MCF 10A (cell line): ENCODE data around the gene RBM15B. TPM values are rescaled to one million over a fixed set of nuclear protein-coding genes. Genes with fewer than 3 reads are reported as not detected.

Experiments used
- Bru-seq: library from RNA; stranded (reverse); fragments of 400-500 nt; gene quantifications from one replicate; lab custom pipeline; 2021; lab: Mats Ljungman, UMichigan
- BruChase-seq, 2 experiments: library from RNA; stranded (reverse); fragments of 400-500 nt; gene quantifications; one replicate each; lab custom pipeline; 2021; lab: Mats Ljungman, UMichigan
- BruUV-seq: library from RNA; stranded (reverse); fragments of 400-500 nt; replicated peaks from 2 replicates; lab custom pipeline; 2021; lab: Mats Ljungman, UMichigan
- CTCF ChIA-PET: fragments of 300-600 bp; sonication (Branson Sonifier 250); formaldehyde crosslinking; extraction: SDS; loops from one replicate; lab custom pipeline; 2021; ENCODE audit warnings: antibody characterized with exemption, inconsistent platforms; lab: Yijun Ruan, JAX
- POLR2A ChIA-PET: fragments of 300-600, 350-650 bp; sonication (Branson Sonifier 250); formaldehyde crosslinking; extraction: SDS; loops from one replicate; lab custom pipeline; 2020; ENCODE audit warnings: antibody characterized with exemption, inconsistent platforms; lab: Yijun Ruan, JAX
- DNase-seq: peaks from one replicate; pipeline ENCODE4 v3.0.0-alpha.2; 2018; ENCODE audit not compliant: unreplicated experiment
- H3K27ac Mint-ChIP-seq: one replicate; pipeline ENCODE4 v1.8.0; 2022; ENCODE audit warnings: mild to moderate bottlenecking, low read depth, mixed read lengths; ENCODE audit not compliant: unreplicated experiment
- H3K27me3 Mint-ChIP-seq: one replicate; pipeline ENCODE4 v1.8.0; 2022; ENCODE audit warnings: mixed read lengths; ENCODE audit not compliant: insufficient read depth, unreplicated experiment
- H3K36me3 Mint-ChIP-seq: one replicate; pipeline ENCODE4 v1.8.0; 2022; ENCODE audit warnings: mild to moderate bottlenecking, moderate library complexity, mixed read lengths; ENCODE audit not compliant: insufficient read depth, unreplicated experiment
- H3K4me1 Mint-ChIP-seq: one replicate; pipeline ENCODE4 v1.8.0; 2022; ENCODE audit warnings: mixed read lengths; ENCODE audit not compliant: insufficient read depth, unreplicated experiment
- H3K4me3 Mint-ChIP-seq: one replicate; pipeline ENCODE4 v1.8.0; 2022; ENCODE audit warnings: mild to moderate bottlenecking, moderate library complexity, mixed read lengths; ENCODE audit not compliant: unreplicated experiment
- H3K9me3 Mint-ChIP-seq: one replicate; pipeline ENCODE4 v1.8.0; 2022; ENCODE audit warnings: mixed read lengths; ENCODE audit not compliant: unreplicated experiment
- CTCF ChIP-seq: fragments of 200-600 bp; IDR thresholded peaks from one replicate; pipeline ENCODE4 v1.8.0; 2022; ENCODE audit warnings: antibody characterized with exemption, mild to moderate bottlenecking; ENCODE audit not compliant: unreplicated experiment
- intact Hi-C: fragments of 100-400 bp; cut with micrococcal nuclease; formaldehyde crosslinking; loops from 2 replicates; pipeline ENCODE4 v1.14.1; 2022
- long read RNA-seq: library from polyadenylated mRNA; stranded (forward); transcript quantifications from one replicate; pipeline ENCODE4 v2.0.0, GENCODE V29; 2022
- total RNA-seq: library from RNA; stranded (reverse); gene quantifications from 2 replicates; pipeline ENCODE4 v1.2.3, GENCODE V29; 2022

Gene RBM15B
- total RNA-seq (32.5 and 33.6 TPM in 2 replicates), Bru-seq, nascent RNA (percentile 83 among the genes with signal in this experiment), BruChase-seq, experiment 1, labeled RNA remaining after a 6-hour chase (percentile 98 among the genes with signal in this experiment), BruChase-seq, experiment 2, labeled RNA remaining after a 2-hour chase (percentile 96 among the genes with signal in this experiment)
- long read RNA-seq, full-length matches to known transcripts: 389 of 390 reads
- long read RNA-seq, partial matches to known transcripts: 0 of 390 reads
- long read RNA-seq, other reads (novel, unspliced or antisense): 1 of 390 reads

- TF ChIP-seq CTCF: peak; percentile 61
- POLR2A ChIA-PET: interaction anchor here (0.9 to 1.5 kb wide), 2 partner anchors 108 to 821 kb away, joined by 3 to 4 read pairs; partner anchors contain the start of gene DCAF1
- Mint-ChIP-seq H3K27me3 (no peaks in the 10 kb centered on the region), H3K36me3 (peaks cover 53% of the 10 kb centered on the region), H3K27ac (peak within 1 kb of the TSS; percentile 67), H3K4me1 (peaks cover 32% of the 10 kb centered on the region), H3K4me3 (peak within 1 kb of the TSS; percentile 71), H3K9me3 (no peaks in the 10 kb centered on the region)
- CTCF ChIA-PET: interaction anchor here (0.6 to 4.7 kb wide), 10 partner anchors 12 to 890 kb away, joined by 3 to 59 read pairs (median 4); partner anchors contain the start of genes DCAF1, HEMK1 and MAPKAPK3
- BruUV-seq: no TSS peak
- intact Hi-C loops: loop anchor here (1.0 to 5.0 kb wide), 3 partner anchors 108 to 411 kb away; no protein-coding TSS in a partner anchor
- peak; percentile 95 for DNase-seq
Measured at GRCh38 chr3:51391075-51391565, at the start of gene RBM15B. TSS of gene RBM15B (plus strand) at chr3:51391285. CDS start at chr3:51391400, 115 bp downstream.

GRCh38 chr3:51343918-51344687 lies 47.0 kb upstream of the RBM15B start:
- Mint-ChIP-seq H3K4me3 (no peak overlapping the region), H3K4me1 (peaks cover 38% of the 10 kb centered on the region), H3K27me3 (no peaks in the 10 kb centered on the region), H3K9me3 (no peaks in the 10 kb centered on the region), H3K36me3 (no peaks in the 10 kb centered on the region), H3K27ac (peak overlapping the region; percentile 94)
- DNase-seq: peak; percentile 83
- ChIA-PET CTCF (interaction anchor here (0.7 to 2.3 kb wide), 9 partner anchors 27 to 729 kb away, joined by 3 to 9 read pairs (median 4); no protein-coding TSS in a partner anchor), POLR2A (interaction anchor here (0.5 to 2.0 kb wide), 7 partner anchors 25 to 957 kb away, joined by 3 to 6 read pairs (median 4); partner anchors contain the start of genes DCAF1 and MAPKAPK3)
- BruUV-seq: no TSS peak
- intact Hi-C loops: no loop called here
- no peak for TF ChIP-seq CTCF

GRCh38 chr3:51350751-51351150 lies 40.3 kb upstream of the RBM15B start:
- CTCF ChIA-PET: interaction anchor here (0.6 to 1.0 kb wide), 3 partner anchors 21 to 88 kb away, joined by 3 to 7 read pairs (median 4); no protein-coding TSS in a partner anchor
- no peaks in the 10 kb centered on the region for H3K36me3 Mint-ChIP-seq
- POLR2A ChIA-PET: no interaction called here
- H3K27me3 Mint-ChIP-seq: no peaks in the 10 kb centered on the region
- H3K27ac Mint-ChIP-seq: no peak overlapping the region
- intact Hi-C loops: no loop called here
- no peak for DNase-seq
- no peaks in the 10 kb centered on the region for H3K9me3 Mint-ChIP-seq
- no peak overlapping the region for H3K4me3 Mint-ChIP-seq
- no peaks in the 10 kb centered on the region for H3K4me1 Mint-ChIP-seq
- no TSS peak for BruUV-seq
- no peak for TF ChIP-seq CTCF
